ENCODE data around the gene TSHZ2.

TSHZ2 gene

DNA sequence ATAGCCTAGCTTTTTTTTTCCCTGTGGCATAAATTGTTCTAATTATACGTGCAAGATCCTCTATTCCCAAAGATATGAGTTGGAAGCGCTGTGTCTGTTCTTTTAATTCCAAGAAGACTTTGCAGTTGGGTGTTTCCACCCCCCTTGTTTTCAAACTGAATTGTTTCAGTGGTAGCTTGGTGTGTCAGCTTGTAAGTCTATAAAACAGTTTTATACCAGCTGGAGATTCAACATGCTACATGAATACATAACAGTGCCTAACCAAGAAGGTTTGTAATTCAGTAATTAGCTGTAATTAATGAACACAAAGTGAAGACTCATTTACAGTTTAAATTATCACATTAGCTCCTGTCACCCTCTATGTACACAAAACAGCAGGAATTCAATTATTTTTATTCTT is 467.5 kb downstream of the TSHZ2 start:
- Histone ChIP-seq H3K4me3 (IDR thresholded peaks at IDR 0.05; ENCODE audit: insufficient read depth, low read depth, low read length) (no peak overlapping the region), H3K4me2 (no peak overlapping the region), H3K27me3 (ENCODE audit: insufficient read depth, low read depth) (no peaks in the 10 kb centered on the region), H3K9ac (no peak overlapping the region), H3K36me3 (ENCODE audit: insufficient read depth) (no peaks in the 10 kb centered on the region), H3K4me1 (ENCODE audit: low read depth, poor library complexity, severe bottlenecking) (no peaks in the 10 kb centered on the region), H2AFZ (ENCODE audit: low read depth) (no peak overlapping the region), H3K79me2 (ENCODE audit: insufficient read depth, low read depth) (no peaks in the 10 kb centered on the region), H3K27ac (no peak overlapping the region), H4K20me1 (ENCODE audit: insufficient read depth) (no peaks in the 10 kb centered on the region)
- TF ChIP-seq, protein P1, sequence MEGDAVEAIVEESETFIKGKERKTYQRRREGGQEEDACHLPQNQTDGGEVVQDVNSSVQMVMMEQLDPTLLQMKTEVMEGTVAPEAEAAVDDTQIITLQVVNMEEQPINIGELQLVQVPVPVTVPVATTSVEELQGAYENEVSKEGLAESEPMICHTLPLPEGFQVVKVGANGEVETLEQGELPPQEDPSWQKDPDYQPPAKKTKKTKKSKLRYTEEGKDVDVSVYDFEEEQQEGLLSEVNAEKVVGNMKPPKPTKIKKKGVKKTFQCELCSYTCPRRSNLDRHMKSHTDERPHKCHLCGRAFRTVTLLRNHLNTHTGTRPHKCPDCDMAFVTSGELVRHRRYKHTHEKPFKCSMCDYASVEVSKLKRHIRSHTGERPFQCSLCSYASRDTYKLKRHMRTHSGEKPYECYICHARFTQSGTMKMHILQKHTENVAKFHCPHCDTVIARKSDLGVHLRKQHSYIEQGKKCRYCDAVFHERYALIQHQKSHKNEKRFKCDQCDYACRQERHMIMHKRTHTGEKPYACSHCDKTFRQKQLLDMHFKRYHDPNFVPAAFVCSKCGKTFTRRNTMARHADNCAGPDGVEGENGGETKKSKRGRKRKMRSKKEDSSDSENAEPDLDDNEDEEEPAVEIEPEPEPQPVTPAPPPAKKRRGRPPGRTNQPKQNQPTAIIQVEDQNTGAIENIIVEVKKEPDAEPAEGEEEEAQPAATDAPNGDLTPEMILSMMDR (conservative IDR thresholded peaks at IDR 0.05; ENCODE audit: low read depth, low read length) = no peak

DNA sequence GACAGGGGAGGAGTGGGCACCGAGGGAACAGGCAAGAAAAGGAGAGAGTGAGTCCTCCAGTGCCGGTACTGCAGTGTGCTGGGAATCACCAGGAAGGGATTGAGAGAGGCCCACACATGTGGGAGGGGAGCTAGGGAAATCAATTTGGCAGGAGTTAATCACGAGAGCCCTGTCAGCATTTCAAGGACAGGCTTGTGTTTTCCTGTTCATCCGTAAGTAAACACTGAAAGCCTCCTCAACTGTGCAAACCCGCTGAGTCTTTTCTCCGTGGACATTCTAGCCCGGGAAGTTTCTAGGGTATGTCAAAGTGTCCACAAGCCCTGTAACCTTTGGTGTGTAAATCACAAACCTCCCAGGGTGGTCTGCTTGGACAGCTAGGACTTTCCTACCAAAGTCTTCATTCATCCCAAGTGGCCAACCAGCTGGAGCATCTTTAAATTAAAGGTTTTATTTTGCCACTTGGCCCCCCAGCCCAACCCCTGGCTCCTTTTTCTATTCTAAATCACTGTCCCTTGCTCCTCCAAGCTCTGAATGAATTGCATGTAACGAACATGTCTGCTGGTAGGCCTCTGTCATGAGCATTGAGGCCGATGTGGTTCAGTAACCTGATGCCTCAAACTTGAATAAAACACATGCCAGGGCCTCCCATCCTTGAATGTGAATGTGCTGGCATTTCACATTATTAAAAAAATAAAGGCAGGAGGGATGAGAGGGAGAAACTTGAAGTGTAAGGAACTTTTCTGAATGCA is 472.4 kb downstream of the TSHZ2 start:
- Histone ChIP-seq H3K27me3 (ENCODE audit: insufficient read depth, low read depth) (no peaks in the 10 kb centered on the region), H3K4me2 (no peak overlapping the region), H2AFZ (ENCODE audit: low read depth) (no peak overlapping the region), H3K4me1 (ENCODE audit: low read depth, poor library complexity, severe bottlenecking) (no peaks in the 10 kb centered on the region), H3K79me2 (ENCODE audit: insufficient read depth, low read depth) (no peaks in the 10 kb centered on the region), H3K4me3 (IDR thresholded peaks at IDR 0.05; ENCODE audit: insufficient read depth, low read depth, low read length) (no peak overlapping the region), H3K9ac (no peak overlapping the region), H3K36me3 (ENCODE audit: insufficient read depth) (no peaks in the 10 kb centered on the region), H3K27ac (no peak overlapping the region), H4K20me1 (ENCODE audit: insufficient read depth) (no peaks in the 10 kb centered on the region)
- TF ChIP-seq, protein P1 (conservative IDR thresholded peaks at IDR 0.05; ENCODE audit: low read depth, low read length) = no peak

DNA sequence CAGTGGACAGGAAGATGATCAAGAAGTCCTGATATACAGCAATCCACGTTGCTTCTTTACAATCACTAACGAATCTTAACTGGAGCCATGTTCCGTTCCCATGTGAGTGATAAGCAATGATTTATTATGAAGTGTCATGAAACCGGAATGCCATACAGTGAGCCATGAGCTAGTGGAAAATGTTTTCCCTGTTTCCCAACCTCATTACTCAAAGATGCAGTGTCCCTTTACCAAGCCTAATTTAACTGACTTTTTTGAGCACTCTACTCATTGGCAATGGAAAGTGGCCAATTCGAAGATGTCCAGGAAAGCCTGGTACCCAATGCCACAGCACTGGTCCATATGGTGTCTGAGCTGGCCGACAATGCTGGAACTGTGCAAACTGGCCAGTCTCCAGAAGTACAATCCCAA is 473.2 kb downstream of the TSHZ2 start:
- TF ChIP-seq, protein P1 (conservative IDR thresholded peaks at IDR 0.05; ENCODE audit: low read depth, low read length) = no peak
- H3K4me1 ChIP-seq (ENCODE audit: low read depth, poor library complexity, severe bottlenecking) = no peaks in the 10 kb centered on the region

GRCh38 chr20:53445932-53446331 is 473.8 kb downstream of the TSHZ2 start:
- no peaks in the 10 kb centered on the region for H3K79me2 ChIP-seq (ENCODE audit: insufficient read depth, low read depth)
- no peak overlapping the region for H3K27ac ChIP-seq
- no peak overlapping the region for H3K9ac ChIP-seq
- no peaks in the 10 kb centered on the region for H3K27me3 ChIP-seq (ENCODE audit: insufficient read depth, low read depth)
- no peak overlapping the region for H3K4me2 ChIP-seq
- no peaks in the 10 kb centered on the region for H3K4me1 ChIP-seq (ENCODE audit: low read depth, poor library complexity, severe bottlenecking)
- H3K4me3 ChIP-seq (IDR thresholded peaks at IDR 0.05; ENCODE audit: insufficient read depth, low read depth, low read length) = no peak overlapping the region
- TF ChIP-seq, protein P1 (conservative IDR thresholded peaks at IDR 0.05; ENCODE audit: low read depth, low read length) = no peak
- no peak overlapping the region for H2AFZ ChIP-seq (ENCODE audit: low read depth)
- H4K20me1 ChIP-seq (ENCODE audit: insufficient read depth) = no peaks in the 10 kb centered on the region
- H3K36me3 ChIP-seq (ENCODE audit: insufficient read depth) = no peaks in the 10 kb centered on the region

More for the DNA sequence above, 473.2 kb downstream of the TSHZ2 start:
- Histone ChIP-seq H3K4me3 (IDR thresholded peaks at IDR 0.05; ENCODE audit: insufficient read depth, low read depth, low read length) (no peak overlapping the region), H3K27ac (no peak overlapping the region), H4K20me1 (ENCODE audit: insufficient read depth) (no peaks in the 10 kb centered on the region), H3K27me3 (ENCODE audit: insufficient read depth, low read depth) (no peaks in the 10 kb centered on the region), H3K36me3 (ENCODE audit: insufficient read depth) (no peaks in the 10 kb centered on the region), H3K4me2 (no peak overlapping the region), H2AFZ (ENCODE audit: low read depth) (no peak overlapping the region), H3K79me2 (ENCODE audit: insufficient read depth, low read depth) (no peaks in the 10 kb centered on the region), H3K9ac (no peak overlapping the region)
